ENCODE data around the gene TM7SF3.

Gene TM7SF3

DNA sequence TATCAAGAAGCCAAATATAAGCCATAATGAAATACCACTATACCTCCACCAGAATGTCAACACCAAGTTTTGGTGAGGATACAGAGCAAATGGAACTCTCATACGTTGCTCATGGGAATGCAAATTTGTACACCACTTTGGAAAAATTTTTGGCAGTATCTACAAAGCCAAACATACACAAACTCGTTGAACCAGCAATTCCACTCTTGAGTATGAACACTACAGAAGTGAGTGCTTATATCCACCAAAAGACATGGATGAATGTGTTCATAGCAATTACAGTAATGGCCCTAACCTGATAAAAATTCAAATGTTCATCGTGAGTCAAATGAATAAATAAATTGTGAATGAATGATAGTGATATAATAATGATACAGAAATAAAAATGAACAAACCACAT is 43.4 kb upstream of the TM7SF3 start:
- no peak for TF ChIP-seq POLR2AphosphoS5 (IDR thresholded peaks at IDR 0.05; ENCODE audit: low read depth, low read length)
- TF ChIP-seq FOXP2 (optimal IDR thresholded peaks at IDR 0.05; ENCODE audit: borderline replicate concordance, extremely low read depth, extremely low read length, insufficient read depth), result no peak
- no peak for TF ChIP-seq TAF1 (IDR thresholded peaks at IDR 0.05; ENCODE audit: borderline replicate concordance, insufficient read depth, low read length)

DNA sequence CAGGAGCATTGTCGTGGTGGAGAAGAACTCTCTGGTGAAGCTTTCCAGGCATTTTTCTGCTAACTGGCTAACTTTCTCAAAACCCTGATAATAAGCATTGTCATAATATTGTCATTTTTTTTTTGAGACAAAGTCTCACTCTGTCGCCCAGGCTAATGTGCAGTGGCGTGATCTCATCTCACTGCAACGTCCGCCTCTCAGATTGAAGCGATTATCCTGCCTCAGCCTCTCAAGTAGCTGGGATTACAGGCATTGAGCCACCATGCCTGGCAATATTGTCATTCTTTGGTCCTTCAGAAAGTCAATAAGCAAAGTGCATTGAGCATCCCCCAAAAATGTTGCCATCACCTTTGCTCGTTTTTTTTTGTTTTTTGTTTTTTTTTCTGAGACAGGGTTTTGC is 41.8 kb upstream of the TM7SF3 start:
- TF ChIP-seq POLR2AphosphoS5 (IDR thresholded peaks at IDR 0.05; ENCODE audit: low read depth, low read length), result no peak
- TF ChIP-seq FOXP2 (optimal IDR thresholded peaks at IDR 0.05; ENCODE audit: borderline replicate concordance, extremely low read depth, extremely low read length, insufficient read depth), result no peak
- TF ChIP-seq SIN3A (IDR thresholded peaks at IDR 0.05; ENCODE audit: borderline replicate concordance, insufficient read depth, low read length), result no peak
- no peak for TF ChIP-seq TAF1 (IDR thresholded peaks at IDR 0.05; ENCODE audit: borderline replicate concordance, insufficient read depth, low read length)
- TF ChIP-seq, protein P1, sequence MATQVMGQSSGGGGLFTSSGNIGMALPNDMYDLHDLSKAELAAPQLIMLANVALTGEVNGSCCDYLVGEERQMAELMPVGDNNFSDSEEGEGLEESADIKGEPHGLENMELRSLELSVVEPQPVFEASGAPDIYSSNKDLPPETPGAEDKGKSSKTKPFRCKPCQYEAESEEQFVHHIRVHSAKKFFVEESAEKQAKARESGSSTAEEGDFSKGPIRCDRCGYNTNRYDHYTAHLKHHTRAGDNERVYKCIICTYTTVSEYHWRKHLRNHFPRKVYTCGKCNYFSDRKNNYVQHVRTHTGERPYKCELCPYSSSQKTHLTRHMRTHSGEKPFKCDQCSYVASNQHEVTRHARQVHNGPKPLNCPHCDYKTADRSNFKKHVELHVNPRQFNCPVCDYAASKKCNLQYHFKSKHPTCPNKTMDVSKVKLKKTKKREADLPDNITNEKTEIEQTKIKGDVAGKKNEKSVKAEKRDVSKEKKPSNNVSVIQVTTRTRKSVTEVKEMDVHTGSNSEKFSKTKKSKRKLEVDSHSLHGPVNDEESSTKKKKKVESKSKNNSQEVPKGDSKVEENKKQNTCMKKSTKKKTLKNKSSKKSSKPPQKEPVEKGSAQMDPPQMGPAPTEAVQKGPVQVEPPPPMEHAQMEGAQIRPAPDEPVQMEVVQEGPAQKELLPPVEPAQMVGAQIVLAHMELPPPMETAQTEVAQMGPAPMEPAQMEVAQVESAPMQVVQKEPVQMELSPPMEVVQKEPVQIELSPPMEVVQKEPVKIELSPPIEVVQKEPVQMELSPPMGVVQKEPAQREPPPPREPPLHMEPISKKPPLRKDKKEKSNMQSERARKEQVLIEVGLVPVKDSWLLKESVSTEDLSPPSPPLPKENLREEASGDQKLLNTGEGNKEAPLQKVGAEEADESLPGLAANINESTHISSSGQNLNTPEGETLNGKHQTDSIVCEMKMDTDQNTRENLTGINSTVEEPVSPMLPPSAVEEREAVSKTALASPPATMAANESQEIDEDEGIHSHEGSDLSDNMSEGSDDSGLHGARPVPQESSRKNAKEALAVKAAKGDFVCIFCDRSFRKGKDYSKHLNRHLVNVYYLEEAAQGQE (IDR thresholded peaks at IDR 0.05; ENCODE audit: insufficient read depth in 1 of 2, low read depth in 2 of 2, low read length in 2 of 2), result no peak

DNA sequence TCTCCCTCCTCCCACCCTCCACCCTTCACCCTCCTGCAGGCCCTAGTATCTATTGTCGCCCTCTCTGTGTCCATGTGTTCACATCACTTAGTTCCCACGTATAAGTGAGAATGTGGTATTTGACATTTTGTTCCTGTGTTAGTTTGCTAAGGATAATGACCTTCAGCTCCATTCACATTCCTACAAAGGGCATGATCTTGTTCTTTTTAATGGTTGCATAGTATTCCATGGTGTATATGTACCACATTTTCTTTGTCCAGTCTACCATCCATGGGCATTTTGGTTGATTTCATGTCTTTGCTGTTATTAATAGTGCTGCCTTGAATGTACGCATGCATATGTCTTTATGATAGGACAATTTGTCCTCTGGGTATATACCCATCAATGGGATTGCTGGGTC is 38.6 kb upstream of the TM7SF3 start:
- TF ChIP-seq POLR2AphosphoS5 (IDR thresholded peaks at IDR 0.05; ENCODE audit: low read depth, low read length) (no peak), TAF1 (IDR thresholded peaks at IDR 0.05; ENCODE audit: borderline replicate concordance, insufficient read depth, low read length) (no peak), FOXP2 (optimal IDR thresholded peaks at IDR 0.05; ENCODE audit: borderline replicate concordance, extremely low read depth, extremely low read length, insufficient read depth) (no peak), SIN3A (IDR thresholded peaks at IDR 0.05; ENCODE audit: borderline replicate concordance, insufficient read depth, low read length) (no peak)
- TF ChIP-seq, protein P1 (IDR thresholded peaks at IDR 0.05; ENCODE audit: insufficient read depth in 1 of 2, low read depth in 2 of 2, low read length in 2 of 2), result no peak

DNA sequence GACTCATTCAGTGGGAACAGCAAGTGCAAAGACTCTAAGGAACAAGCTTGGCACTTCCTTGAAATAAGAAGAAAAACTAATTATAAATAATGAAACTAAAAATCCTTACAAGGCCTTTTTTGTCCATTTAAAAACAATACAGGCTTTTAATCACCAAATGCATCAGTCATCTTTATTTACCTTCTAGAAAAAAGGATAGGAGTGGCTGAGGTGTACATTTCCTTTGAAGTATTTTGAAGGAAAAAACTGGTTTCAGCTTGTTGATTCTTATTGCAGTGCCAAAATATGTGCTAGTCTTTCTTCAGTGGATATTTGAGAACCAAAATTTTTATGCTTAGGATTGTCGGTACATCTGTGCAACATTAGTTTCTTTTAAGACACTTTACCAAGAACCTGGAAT is 38.0 kb upstream of the TM7SF3 start:
- TF ChIP-seq, protein P1 (IDR thresholded peaks at IDR 0.05; ENCODE audit: insufficient read depth in 1 of 2, low read depth in 2 of 2, low read length in 2 of 2), result no peak
- TF ChIP-seq FOXP2 (optimal IDR thresholded peaks at IDR 0.05; ENCODE audit: borderline replicate concordance, extremely low read depth, extremely low read length, insufficient read depth) (no peak), POLR2AphosphoS5 (IDR thresholded peaks at IDR 0.05; ENCODE audit: low read depth, low read length) (no peak)

DNA sequence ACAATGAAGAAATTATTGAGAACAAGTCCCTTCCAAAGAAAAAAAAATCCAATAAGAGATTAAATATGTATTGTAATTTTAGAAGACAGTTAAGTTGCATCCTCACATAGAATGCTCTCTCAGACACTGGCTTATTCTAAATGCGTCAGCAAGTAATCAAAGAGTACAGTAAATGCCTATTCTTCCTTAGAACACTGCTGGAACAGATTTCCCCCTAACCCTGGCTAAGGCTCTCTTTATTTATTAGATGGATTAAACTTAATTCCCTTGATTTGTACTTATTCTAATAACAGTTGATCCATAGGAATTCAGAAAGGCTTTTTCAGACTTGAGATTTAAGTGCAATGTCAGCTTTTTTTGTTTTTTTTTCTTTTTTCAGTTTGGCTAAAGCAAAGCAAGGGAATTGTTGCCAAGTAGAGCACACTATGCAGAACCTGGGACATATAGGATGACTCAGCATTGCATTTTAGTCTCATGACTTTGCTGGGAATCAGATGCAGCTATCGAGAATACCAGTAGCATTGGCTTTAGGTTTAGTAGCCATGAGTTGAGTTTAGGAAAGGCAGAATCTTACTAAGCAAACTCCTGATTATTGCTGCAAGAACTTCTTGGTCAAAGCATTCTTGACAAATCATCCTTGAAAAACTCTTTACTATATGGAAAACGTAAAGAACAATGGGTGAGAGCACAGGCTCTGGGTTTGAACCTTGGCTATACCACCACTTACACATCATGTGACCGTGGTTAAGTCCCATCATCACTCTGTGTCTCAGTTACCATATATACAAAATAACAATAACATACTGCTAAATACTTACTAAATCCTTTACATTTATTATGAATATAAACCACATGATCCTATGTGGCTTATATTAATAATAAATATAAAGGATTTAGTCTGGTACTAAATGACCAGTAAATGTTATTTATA is 34.9 kb upstream of the TM7SF3 start:
- TF ChIP-seq TAF1 (IDR thresholded peaks at IDR 0.05; ENCODE audit: borderline replicate concordance, insufficient read depth, low read length), result no peak

DNA sequence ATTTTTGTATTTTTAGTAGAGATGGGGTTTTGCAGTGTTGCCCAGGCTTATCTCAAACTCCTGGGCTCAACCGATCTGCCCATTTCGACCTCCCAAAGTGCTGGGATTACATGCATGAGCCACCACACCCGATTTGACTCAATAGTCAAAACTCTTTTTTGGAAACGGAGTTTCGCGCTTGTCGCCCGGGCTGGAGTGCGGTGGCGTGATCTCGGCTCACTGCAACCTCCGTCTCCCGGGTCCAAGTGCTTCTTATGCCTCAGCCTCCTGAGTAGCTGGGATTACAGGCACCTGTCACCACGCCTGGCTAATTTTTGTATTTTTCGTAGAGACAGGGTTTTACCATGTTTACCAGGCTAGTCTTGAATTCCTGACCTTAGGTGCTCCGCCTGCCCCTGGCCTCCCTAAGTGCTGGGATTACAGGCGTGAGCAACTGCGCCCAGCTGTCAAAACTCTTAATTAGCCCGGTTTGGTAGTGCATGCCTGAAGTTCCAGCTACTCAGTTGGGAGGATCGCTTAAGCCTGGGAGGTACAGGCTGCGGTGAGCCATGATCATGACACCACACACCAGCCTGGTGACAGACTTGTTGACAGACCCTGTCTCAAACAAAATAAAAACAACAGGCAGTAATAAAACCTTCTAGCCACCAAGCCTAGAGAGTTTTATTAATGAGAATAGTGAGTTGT is 20.6 kb upstream of the TM7SF3 start:
- TF ChIP-seq, protein P1 (IDR thresholded peaks at IDR 0.05; ENCODE audit: insufficient read depth in 1 of 2, low read depth in 2 of 2, low read length in 2 of 2), result no peak
- TF ChIP-seq FOXP2 (optimal IDR thresholded peaks at IDR 0.05; ENCODE audit: borderline replicate concordance, extremely low read depth, extremely low read length, insufficient read depth), result no peak
- no peak for TF ChIP-seq SIN3A (IDR thresholded peaks at IDR 0.05; ENCODE audit: borderline replicate concordance, insufficient read depth, low read length)
- TF ChIP-seq POLR2AphosphoS5 (IDR thresholded peaks at IDR 0.05; ENCODE audit: low read depth, low read length), result no peak
- no peak for TF ChIP-seq TAF1 (IDR thresholded peaks at IDR 0.05; ENCODE audit: borderline replicate concordance, insufficient read depth, low read length)
